HepG2 (cell line): ENCODE results near the gene ZMYND10. TPM values are rescaled to one million over a fixed set of nuclear protein-coding genes. Genes with fewer than 3 reads are reported as not detected.

Experiments used
- ARID2 ChIP-seq: sonication (generic); formaldehyde crosslinking; IDR thresholded peaks from 2 replicates; pipeline ENCODE4 v1.8.1; 2022; ENCODE audit warnings: mild to moderate bottlenecking, missing genetic modification reagents, borderline replicate concordance
- ATF1 ChIP-seq: IDR thresholded peaks from 2 replicates; pipeline ENCODE4 v1.6.1; 2016; ENCODE audit warnings: mild to moderate bottlenecking, control low read depth
- ETV6 ChIP-seq: sonication (generic); formaldehyde crosslinking; conservative IDR thresholded peaks from 2 replicates; pipeline ENCODE4 v1.4.0; 2020; ENCODE audit warnings: missing genetic modification reagents
- HDAC2 ChIP-seq: sonication (generic); formaldehyde crosslinking; IDR thresholded peaks from 2 replicates; pipeline ENCODE4 v1.4.0; 2020; ENCODE audit warnings: missing genetic modification reagents
- ISX ChIP-seq: sonication (generic); formaldehyde crosslinking; conservative IDR thresholded peaks from 2 replicates; pipeline ENCODE4 v1.5.0; 2020; ENCODE audit warnings: missing genetic modification reagents
- KAT8 ChIP-seq: IDR thresholded peaks from 2 replicates; pipeline ENCODE4 v1.6.1; 2016; ENCODE audit warnings: missing genetic modification reagents, missing compliant biosample characterization
- KLF16 ChIP-seq, 2 experiments: sonication (generic) in 1 of 2; formaldehyde crosslinking in 1 of 2; IDR thresholded peaks; 2 replicates each; pipeline versions ENCODE4 v1.6.1 to v1.8.0; 2016 to 2023; ENCODE audit warnings: missing genetic modification reagents in 2 of 2, missing compliant biosample characterization in 1 of 2
- MLLT10 ChIP-seq: sonication (generic); formaldehyde crosslinking; IDR thresholded peaks from 2 replicates; pipeline ENCODE4 v1.4.0; 2020; ENCODE audit warnings: missing genetic modification reagents
- MXD4 ChIP-seq: IDR thresholded peaks from 2 replicates; pipeline ENCODE4 v1.6.1; 2016; ENCODE audit warnings: mild to moderate bottlenecking, missing biosample characterization, missing genetic modification reagents
- NFE2L2 ChIP-seq: fragments of 150-350 bp; IDR thresholded peaks from 2 replicates; pipeline ENCODE4 v1.6.1; 2014; ENCODE audit warnings: low read length
- NFKB2 ChIP-seq: sonication (generic); formaldehyde crosslinking; IDR thresholded peaks from 2 replicates; pipeline ENCODE4 v1.4.0; 2020; ENCODE audit warnings: missing genetic modification reagents, borderline replicate concordance
- NR2F1 ChIP-seq, 2 experiments: fragments of 450-650 bp in 1 of 2; formaldehyde crosslinking in 1 of 2; IDR thresholded peaks; 2 replicates each; pipeline versions ENCODE4 v1.5.0 to v1.6.1; 2016 to 2020; ENCODE audit warnings: mild to moderate bottlenecking in 1 of 2, missing compliant biosample characterization in 1 of 2, missing genetic modification reagents in 1 of 2, moderate library complexity in 1 of 2
- POGZ ChIP-seq: sonication (generic); formaldehyde crosslinking; IDR thresholded peaks from 2 replicates; pipeline ENCODE4 v1.4.0; 2020; ENCODE audit warnings: mild to moderate bottlenecking, missing genetic modification reagents
- RARG ChIP-seq: sonication (generic); formaldehyde crosslinking; IDR thresholded peaks from 2 replicates; pipeline ENCODE4 v1.4.0; 2020; ENCODE audit warnings: low read depth, mild to moderate bottlenecking, missing genetic modification reagents
- RCOR2 ChIP-seq: IDR thresholded peaks from 2 replicates; pipeline ENCODE4 v1.6.1; 2016; ENCODE audit warnings: missing biosample characterization, missing genetic modification reagents
- SOX6 ChIP-seq, 2 experiments: fragments of 450-650 bp in 1 of 2; sonication (generic) in 1 of 2; formaldehyde crosslinking in 1 of 2; IDR thresholded peaks; 2 replicates each; pipeline versions ENCODE4 v1.4.0 to v1.6.1; 2017 to 2020; ENCODE audit warnings: antibody characterized with exemption in 1 of 2, mild to moderate bottlenecking in 1 of 2, missing genetic modification reagents in 1 of 2
- SSRP1 ChIP-seq: IDR thresholded peaks from 2 replicates; pipeline ENCODE4 v1.6.1; 2016; ENCODE audit warnings: control low read depth
- STAT5B ChIP-seq: sonication (generic); formaldehyde crosslinking; IDR thresholded peaks from 2 replicates; pipeline ENCODE4 v1.4.0; 2020; ENCODE audit warnings: missing genetic modification reagents
- ZBTB25 ChIP-seq: IDR thresholded peaks from 2 replicates; pipeline ENCODE4 v1.6.1; 2018; ENCODE audit warnings: missing genetic modification reagents
- ZNF253 ChIP-seq: sonication (generic); formaldehyde crosslinking; IDR thresholded peaks from 2 replicates; pipeline ENCODE4 v1.8.0; 2022; ENCODE audit warnings: mild to moderate bottlenecking, missing genetic modification reagents, borderline replicate concordance
- ZNF382 ChIP-seq: sonication (generic); formaldehyde crosslinking; IDR thresholded peaks from 2 replicates; pipeline ENCODE4 v1.5.0; 2020; ENCODE audit warnings: missing genetic modification reagents, mild to moderate bottlenecking, borderline replicate concordance
- ZNF562 ChIP-seq: sonication (generic); formaldehyde crosslinking; IDR thresholded peaks from 2 replicates; pipeline ENCODE4 v1.8.0; 2022; ENCODE audit warnings: missing genetic modification reagents, borderline replicate concordance
- ZNF569 ChIP-seq: sonication (generic); formaldehyde crosslinking; IDR thresholded peaks from 2 replicates; pipeline ENCODE4 v1.5.0; 2020; ENCODE audit warnings: mild to moderate bottlenecking, missing genetic modification reagents, moderate library complexity, borderline replicate concordance
- ZNF572 ChIP-seq: sonication (generic); formaldehyde crosslinking; IDR thresholded peaks from 2 replicates; pipeline ENCODE4 v1.5.1; 2020; ENCODE audit warnings: mild to moderate bottlenecking, missing genetic modification reagents
- ZNF660 ChIP-seq: sonication (generic); formaldehyde crosslinking; IDR thresholded peaks from 2 replicates; pipeline ENCODE4 v1.5.1; 2020; ENCODE audit warnings: mild to moderate bottlenecking, low read depth, missing genetic modification reagents, borderline replicate concordance
- ZNF761 ChIP-seq: sonication (generic); formaldehyde crosslinking; conservative IDR thresholded peaks from 2 replicates; pipeline ENCODE4 v1.4.0; 2020; ENCODE audit warnings: mild to moderate bottlenecking, missing genetic modification reagents
- ZNF773 ChIP-seq: sonication (generic); formaldehyde crosslinking; IDR thresholded peaks from 2 replicates; pipeline ENCODE4 v1.4.0; 2020; ENCODE audit warnings: missing genetic modification reagents, borderline replicate concordance
- ZNF879 ChIP-seq: sonication (generic); formaldehyde crosslinking; IDR thresholded peaks from 2 replicates; pipeline ENCODE4 v1.8.1; 2023; ENCODE audit warnings: missing genetic modification reagents
- polyA plus RNA-seq, 8 experiments: library from polyadenylated mRNA; depleted of rRNA in 3 of 8; stranded (reverse) in 7 of 8; unstranded in 1 of 8; fragments of >200 nt; fragmentation: Illumina TruSeq in 4 of 8; extraction: Trizol in 4 of 8; gene quantifications; 2 replicates each; pipeline versions ENCODE4 v1.2.1 to v1.2.3, GENCODE V29; 2011 to 2016; ENCODE audit warnings: low read depth in 4 of 8, missing spikeins in 1 of 8, mixed read lengths in 1 of 8; ENCODE audit not compliant: insufficient read depth in 1 of 8
- total RNA-seq, 5 experiments: library from RNA; depleted of rRNA; stranded (reverse); fragments of >200 nt; fragmentation: Illumina TruSeq; extraction: Trizol; gene quantifications; 2 replicates each; pipeline ENCODE4 v1.2.3, GENCODE V29; 2016; ENCODE audit warnings: low read depth in 1 of 5
- TF ChIP-seq, protein P1 (sequence below): IDR thresholded peaks from 2 replicates; pipeline ENCODE4 v1.6.1; 2016; ENCODE audit warnings: mild to moderate bottlenecking, missing biosample characterization, missing genetic modification reagents
- TF ChIP-seq, protein P2 (sequence below): IDR thresholded peaks from 2 replicates; pipeline ENCODE4 v1.6.1; 2016; ENCODE audit warnings: missing biosample characterization, missing genetic modification reagents, low read depth

The ZMYND10 gene
- total and polyA plus RNA-seq, 2 of the 13 experiments (the other 11 are each of a cell fraction or from before 2014, with no cell fraction given) = 0.60 to 0.74 TPM

GRCh38 chr3:50327943-50328691 lies 17.4 kb downstream of the ZMYND10 start, which contains the start of gene TUSC2 (continued):
- no peak for TF ChIP-seq NFE2L2
- TF ChIP-seq, protein P1, sequence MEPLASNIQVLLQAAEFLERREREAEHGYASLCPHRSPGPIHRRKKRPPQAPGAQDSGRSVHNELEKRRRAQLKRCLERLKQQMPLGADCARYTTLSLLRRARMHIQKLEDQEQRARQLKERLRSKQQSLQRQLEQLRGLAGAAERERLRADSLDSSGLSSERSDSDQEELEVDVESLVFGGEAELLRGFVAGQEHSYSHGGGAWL = peak; percentile 26; the same call in 1 of the 2 replicates
- no peak for TF ChIP-seq ZNF253 (CRISPR knock-in tag)
- TF ChIP-seq KLF16 (CRISPR knock-in tag; IDR thresholded peaks at IDR 0.05) = no peak; a peak in 2 of 4 replicates
- no peak for TF ChIP-seq ZNF569 (CRISPR knock-in tag)
- peak; percentile 10; the same call in 1 of the 2 replicates for TF ChIP-seq ETV6
- no peak for TF ChIP-seq STAT5B (CRISPR knock-in tag)
- no peak for TF ChIP-seq ZNF562 (CRISPR knock-in tag)
- TF ChIP-seq ZNF879 (CRISPR knock-in tag) = no peak
- no peak for TF ChIP-seq NR2F1 (CRISPR knock-in tag; IDR thresholded peaks at IDR 0.05)
- TF ChIP-seq RCOR2 (CRISPR knock-in tag) = 0 out of 2 replicates have a peak, but pooled peaks have one; percentile 33
- no peak for TF ChIP-seq MLLT10
- TF ChIP-seq ZNF660 (CRISPR knock-in tag) = no peak
- TF ChIP-seq ZNF761 (CRISPR knock-in tag) = no peak
- 0 out of 2 replicates have a peak, but pooled peaks have one; percentile 53 for TF ChIP-seq ATF1 (CRISPR knock-in tag)
- TF ChIP-seq, protein P2, sequence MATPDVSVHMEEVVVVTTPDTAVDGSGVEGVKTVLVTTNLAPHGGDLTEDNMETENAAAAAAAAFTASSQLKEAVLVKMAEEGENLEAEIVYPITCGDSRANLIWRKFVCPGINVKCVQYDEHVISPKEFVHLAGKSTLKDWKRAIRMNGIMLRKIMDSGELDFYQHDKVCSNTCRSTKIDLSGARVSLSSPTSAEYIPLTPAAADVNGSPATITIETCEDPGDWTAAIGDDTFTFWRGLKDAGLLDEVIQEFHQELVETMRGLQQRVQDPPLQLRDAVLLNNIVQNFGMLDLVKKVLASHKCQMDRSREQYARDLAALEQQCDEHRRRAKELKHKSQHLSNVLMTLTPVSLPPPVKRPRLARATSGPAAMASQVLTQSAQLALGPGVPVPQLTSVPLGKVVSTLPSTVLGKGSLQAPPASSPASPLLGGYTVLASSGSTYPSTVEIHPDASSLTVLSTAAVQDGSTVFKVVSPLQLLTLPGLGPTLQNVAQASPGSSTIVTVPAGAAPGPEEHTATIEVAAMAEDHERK = no peak
- peak; percentile 80 for TF ChIP-seq HDAC2 (CRISPR knock-in tag)
- TF ChIP-seq POGZ (CRISPR knock-in tag) = no peak; the same call in 1 of the 2 replicates
- no peak for TF ChIP-seq ZNF382
- peak; percentile 71 for TF ChIP-seq ZBTB25 (CRISPR knock-in tag)
- no peak for TF ChIP-seq RARG (CRISPR knock-in tag)
- peak; percentile 83; the same call in 1 of the 2 replicates for TF ChIP-seq NFKB2
- TF ChIP-seq ISX (CRISPR knock-in tag) = no peak
- TF ChIP-seq MXD4 (CRISPR knock-in tag) = peak; percentile 89
- no peak for TF ChIP-seq ARID2 (CRISPR knock-in tag)
- peak; percentile 95 for TF ChIP-seq KAT8 (CRISPR knock-in tag)
- TF ChIP-seq ZNF773 (CRISPR knock-in tag) = no peak
- TF ChIP-seq ZNF572 = no peak
- TF ChIP-seq SSRP1 = no peak
- no peak for TF ChIP-seq SOX6 (IDR thresholded peaks at IDR 0.05)
- TF ChIP-seq SOX6 (CRISPR knock-in tag; IDR thresholded peaks at IDR 0.05) = peak; percentile 46; the same call in 1 of the 2 replicates
